Measurements from ENCODE around the gene VHLL. TPM values are rescaled to one million over a fixed set of nuclear protein-coding genes. Genes with fewer than 3 reads are reported as not detected.
A peak's percentile ranks its signal among the peaks of the same experiment; 100 is the strongest.

VHLL gene
- total and polyA plus RNA-seq, 2 of the 13 experiments (the other 11 are each of a cell fraction or from before 2014, with no cell fraction given), result 0.24 TPM; not detected in 1

GRCh38 chr1:156338180-156338976 is 39.3 kb upstream of the VHLL start, which contains the start of the genes CCT3 and TSACC (continued):
- TF ChIP-seq AFF4 (CRISPR knock-in tag; IDR thresholded peaks at IDR 0.05), result no peak
- TF ChIP-seq ZNF414 (CRISPR knock-in tag; IDR thresholded peaks at IDR 0.05), result 0 out of 2 replicates have a peak, but pooled peaks have one; percentile 29
- no peak for TF ChIP-seq HMG20B (CRISPR knock-in tag; conservative IDR thresholded peaks at IDR 0.05)
- peak; percentile 37; the same call in 1 of the 2 replicates for TF ChIP-seq ZNF224 (CRISPR knock-in tag; IDR thresholded peaks at IDR 0.05)
- peak; percentile 70; the same call in 1 of the 2 replicates for TF ChIP-seq SIN3A (IDR thresholded peaks at IDR 0.05; ENCODE audit: borderline replicate concordance, low read depth, low read length)
- no peak for TF ChIP-seq THAP7 (CRISPR knock-in tag; IDR thresholded peaks at IDR 0.05)
- peak; percentile 93 for TF ChIP-seq TAF1 (CRISPR knock-in tag; IDR thresholded peaks at IDR 0.05)
- TF ChIP-seq REL (CRISPR knock-in tag; conservative IDR thresholded peaks at IDR 0.05), result no peak
- TF ChIP-seq GTF3A (CRISPR knock-in tag; conservative IDR thresholded peaks at IDR 0.05), result no peak
- TF ChIP-seq REPIN1 (CRISPR knock-in tag; IDR thresholded peaks at IDR 0.05; ENCODE audit: borderline replicate concordance, low read depth), result peak; percentile 64; the same call in 1 of the 2 replicates
- no peak for TF ChIP-seq ZNF484 (CRISPR knock-in tag; IDR thresholded peaks at IDR 0.05; ENCODE audit: borderline replicate concordance, low read depth)
- TF ChIP-seq ZBTB38 (CRISPR knock-in tag; IDR thresholded peaks at IDR 0.05), result peak; percentile 26; the same call in 1 of the 2 replicates
- TF ChIP-seq HBP1 (CRISPR knock-in tag; IDR thresholded peaks at IDR 0.05; ENCODE audit: low read depth), result no peak
- TF ChIP-seq ZMYM3 (CRISPR knock-in tag; IDR thresholded peaks at IDR 0.05), result no peak; the same call in 1 of the 2 replicates
- 0 out of 2 replicates have a peak, but pooled peaks have one; percentile 23 for TF ChIP-seq ZSCAN31 (CRISPR knock-in tag; IDR thresholded peaks at IDR 0.05; ENCODE audit: low read depth)
- peak; percentile 63; the same call in 1 of the 2 replicates for TF ChIP-seq HES4 (CRISPR knock-in tag; IDR thresholded peaks at IDR 0.05; ENCODE audit: borderline replicate concordance)
- TF ChIP-seq ZNF598 (CRISPR knock-in tag; IDR thresholded peaks at IDR 0.05; ENCODE audit: borderline replicate concordance), result peak; percentile 75; the same call in 1 of the 2 replicates
- no peak for TF ChIP-seq RBM39 (IDR thresholded peaks at IDR 0.05; ENCODE audit: low read depth, low read length, poor library complexity, severe bottlenecking)
- TF ChIP-seq ZNF547 (CRISPR knock-in tag; IDR thresholded peaks at IDR 0.05), result peak; percentile 88; the same call in 1 of the 2 replicates
- TF ChIP-seq SRSF9 (IDR thresholded peaks at IDR 0.05; ENCODE audit: borderline replicate concordance, insufficient read depth, low read depth, low read length, poor library complexity, severe bottlenecking), result no peak
- TF ChIP-seq MEIS2 (CRISPR knock-in tag; IDR thresholded peaks at IDR 0.05), result no peak; the same call in 1 of the 2 replicates
- peak; percentile 20 for TF ChIP-seq CEBPG (CRISPR knock-in tag; IDR thresholded peaks at IDR 0.05)
- TF ChIP-seq RFX5 (IDR thresholded peaks at IDR 0.05; ENCODE audit: low read depth, low read length), result peak; percentile 14; the same call in 1 of the 2 replicates
